Stimulated activated CD8-positive, alpha-beta memory T cell treated with anti-CD3 and anti-CD28 coated beads, Interleukin-2, amount 100 ng/mL, for 48 hours (primary cell): ENCODE measurements around the gene ERFE.
"Not testable (repeated sequence)": the region's sequence is repeated elsewhere in the genome, so short reads cannot be mapped to it uniquely, and the experiment has no call there.

ENCODE experiments used
- DNase-seq, 2 donors: peaks; one replicate each; pipeline ENCODE4 v3.0.0-alpha.2; 2020; ENCODE audit warnings: low read depth in 2 of 2

The ERFE gene, protein sequence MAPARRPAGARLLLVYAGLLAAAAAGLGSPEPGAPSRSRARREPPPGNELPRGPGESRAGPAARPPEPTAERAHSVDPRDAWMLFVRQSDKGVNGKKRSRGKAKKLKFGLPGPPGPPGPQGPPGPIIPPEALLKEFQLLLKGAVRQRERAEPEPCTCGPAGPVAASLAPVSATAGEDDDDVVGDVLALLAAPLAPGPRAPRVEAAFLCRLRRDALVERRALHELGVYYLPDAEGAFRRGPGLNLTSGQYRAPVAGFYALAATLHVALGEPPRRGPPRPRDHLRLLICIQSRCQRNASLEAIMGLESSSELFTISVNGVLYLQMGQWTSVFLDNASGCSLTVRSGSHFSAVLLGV

DNA sequence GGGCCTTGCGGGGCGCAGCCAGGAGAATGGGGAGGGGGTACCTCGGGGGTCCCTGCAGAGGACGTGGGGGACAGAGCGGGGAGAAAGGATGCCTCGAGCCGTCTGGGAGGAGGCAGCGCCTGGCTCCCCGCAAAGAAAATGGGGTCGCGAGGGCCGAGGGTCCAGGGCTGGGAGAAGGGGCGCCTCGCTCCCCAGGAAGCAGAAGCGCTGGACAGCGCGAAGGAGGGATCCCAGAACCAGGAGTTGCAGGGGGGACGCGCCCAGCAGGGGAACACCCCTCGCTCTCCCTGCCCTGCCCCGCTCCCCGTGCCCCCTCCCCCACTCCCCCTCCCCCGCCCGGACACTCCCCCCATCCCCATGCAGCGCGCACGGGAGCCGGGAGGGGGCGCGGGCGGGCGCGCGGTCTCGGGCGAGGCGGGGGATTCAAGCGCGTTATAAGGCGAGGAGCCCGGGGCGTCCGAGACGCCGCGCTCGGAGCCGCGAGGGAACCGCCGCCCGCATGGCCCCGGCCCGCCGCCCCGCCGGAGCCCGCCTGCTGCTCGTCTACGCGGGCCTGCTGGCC, at the start of gene ERFE:
Gene ERFE, plus strand, starts transcription at position 462 of the 562 bp plus-strand sequence. Its CDS starts 38 bp downstream, at position 500.
- peak; percentile 32 to 43 for DNase-seq

DNA sequence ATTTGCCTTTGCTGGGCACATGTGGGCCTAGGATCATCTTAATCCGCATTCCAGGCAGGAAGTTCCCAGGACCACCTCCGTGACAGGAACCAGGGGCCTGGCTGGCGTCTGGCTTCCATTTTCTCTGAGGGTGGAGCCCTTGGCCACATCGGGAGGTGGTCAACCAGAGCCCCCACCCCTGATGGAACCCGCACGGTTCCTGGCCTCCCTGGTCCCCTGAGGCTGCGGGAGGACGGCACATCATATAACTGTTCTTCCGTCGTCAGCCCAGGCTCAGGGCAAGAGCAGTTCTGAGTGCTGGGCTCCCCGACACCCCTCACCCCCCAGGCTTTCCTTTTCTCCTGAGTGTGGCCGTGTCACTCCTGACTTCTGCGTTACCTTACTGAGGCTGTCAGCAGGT, 45.2 kb upstream of the ERFE start:
- DNase-seq = no peak

DNA sequence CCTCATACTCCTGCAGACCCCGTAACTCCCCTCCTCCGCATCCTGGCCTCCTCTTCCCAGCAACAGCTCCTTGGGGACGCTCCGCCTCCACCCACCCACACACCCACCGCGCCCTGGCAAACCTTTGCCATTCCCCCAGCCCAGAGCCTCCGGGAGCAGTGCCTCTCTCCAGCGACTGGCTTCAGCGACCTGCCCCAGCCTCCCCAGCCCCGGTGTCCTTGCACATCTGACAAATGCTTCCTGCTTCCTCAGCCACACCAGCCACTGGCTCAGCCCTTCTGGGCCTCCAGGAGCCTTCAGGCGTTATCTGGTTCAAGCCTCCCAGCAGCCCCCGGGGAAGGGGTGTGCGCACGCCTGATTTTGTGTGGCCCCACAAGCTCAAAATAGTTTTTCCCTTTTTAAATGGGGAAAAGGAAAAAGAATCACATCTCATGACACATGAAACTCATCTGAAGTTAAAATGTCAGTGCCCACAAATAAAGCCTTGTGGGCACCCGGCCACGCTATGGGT, 44.4 kb upstream of the ERFE start:
- DNase-seq = no peak

DNA sequence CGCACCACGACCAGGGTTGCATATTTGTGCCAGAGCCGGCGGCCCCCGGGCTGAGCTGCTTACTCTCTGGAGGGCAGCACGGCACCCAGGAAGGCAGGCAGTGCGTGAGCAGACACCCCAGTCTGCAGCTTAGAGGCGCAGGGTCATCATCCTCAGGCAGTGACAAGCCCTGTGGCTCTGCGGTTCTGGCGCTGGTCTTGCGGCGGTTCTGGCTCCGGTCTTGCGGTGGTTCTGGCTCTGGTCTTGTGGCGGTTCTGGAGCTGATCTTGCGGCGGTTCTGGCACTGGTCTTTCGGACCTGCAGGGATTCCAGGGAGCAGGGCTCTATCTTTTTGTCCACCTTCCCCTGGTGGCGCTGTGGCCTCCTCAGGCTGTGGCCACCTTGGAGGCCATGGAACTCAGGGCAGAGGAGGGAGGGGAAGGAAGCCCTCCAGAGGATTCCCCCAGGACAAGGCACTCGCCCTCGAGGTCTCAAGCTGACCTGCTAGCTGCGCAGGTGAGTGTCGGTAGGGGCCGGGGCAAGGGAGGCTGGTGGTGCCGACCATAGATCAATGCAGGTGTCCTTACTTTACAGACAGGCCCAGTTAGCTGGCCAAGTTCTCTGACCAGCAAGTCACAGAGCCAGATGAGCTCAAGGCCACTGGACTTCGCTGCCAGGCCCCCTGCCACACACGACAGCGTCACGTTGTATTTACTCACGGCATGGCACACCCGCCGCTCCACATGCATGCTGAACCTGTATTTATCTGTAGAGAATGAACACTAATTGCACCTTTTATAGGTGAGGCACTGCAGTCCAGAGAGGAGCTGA, 43.7 kb upstream of the ERFE start:
- no peak for DNase-seq

DNA sequence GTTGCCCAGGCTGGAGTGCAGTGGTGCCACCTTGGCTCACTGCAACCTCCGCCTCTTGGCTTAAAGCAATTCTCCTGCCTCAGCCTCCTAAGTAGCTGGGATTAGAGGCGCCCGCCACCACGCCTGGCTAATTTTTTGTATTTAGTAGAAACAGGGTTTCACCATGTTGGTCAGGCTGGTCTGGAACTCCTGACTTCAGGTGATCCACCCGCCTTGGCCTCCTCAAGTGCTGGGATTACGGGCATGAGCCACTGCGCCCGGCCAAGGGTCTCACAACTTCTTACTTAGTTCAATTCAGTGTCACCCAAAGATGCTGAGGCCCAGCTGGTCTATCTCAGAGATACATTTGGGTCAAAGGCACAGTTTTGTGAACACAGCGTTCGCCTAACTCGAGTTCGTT, 43.1 kb upstream of the ERFE start:
- not testable (repeated sequence) for DNase-seq

DNA sequence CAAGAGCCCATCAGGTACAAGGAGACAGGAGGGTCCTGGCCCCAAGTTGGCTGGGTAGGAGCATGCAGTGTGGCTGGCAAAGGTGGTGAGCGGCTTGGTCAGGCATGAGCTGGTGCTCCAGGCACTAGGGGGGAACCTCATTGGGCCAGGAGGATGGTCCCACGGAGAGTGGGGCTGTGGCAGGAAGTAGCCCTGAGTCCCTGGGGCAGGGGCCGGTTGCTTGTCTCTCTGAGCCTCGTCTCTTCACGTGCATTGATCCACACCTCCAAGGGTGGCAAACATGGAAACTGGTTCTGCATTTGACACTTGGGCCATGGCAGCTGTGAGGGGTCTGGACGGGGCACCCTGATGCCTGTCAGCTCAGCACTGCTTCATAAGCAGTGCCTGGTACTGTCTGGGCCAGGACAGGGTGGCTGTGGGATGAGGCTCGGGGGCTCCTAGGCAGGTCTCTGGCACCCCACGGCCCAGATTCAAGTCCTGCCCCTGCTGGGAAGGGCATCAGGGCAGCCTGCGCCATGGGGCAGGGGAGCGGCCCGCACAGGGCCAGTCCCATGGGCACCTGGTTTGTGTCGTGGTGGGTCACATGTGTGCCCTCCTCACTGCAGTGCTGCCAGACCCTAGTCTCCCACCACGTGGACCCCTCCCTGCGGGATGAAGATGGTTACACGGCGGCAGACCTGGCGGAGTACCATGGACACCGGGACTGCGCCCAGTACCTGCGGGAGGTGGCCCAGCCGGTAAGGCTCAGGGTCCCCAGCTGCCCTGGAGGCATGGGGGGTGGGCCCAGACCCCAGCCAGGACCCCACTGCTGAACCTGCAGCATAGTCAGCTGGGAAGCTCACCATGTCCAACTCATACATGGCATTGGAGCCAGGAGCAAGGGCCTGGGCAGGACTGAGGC, 42.2 kb upstream of the ERFE start:
- DNase-seq = no peak

DNA sequence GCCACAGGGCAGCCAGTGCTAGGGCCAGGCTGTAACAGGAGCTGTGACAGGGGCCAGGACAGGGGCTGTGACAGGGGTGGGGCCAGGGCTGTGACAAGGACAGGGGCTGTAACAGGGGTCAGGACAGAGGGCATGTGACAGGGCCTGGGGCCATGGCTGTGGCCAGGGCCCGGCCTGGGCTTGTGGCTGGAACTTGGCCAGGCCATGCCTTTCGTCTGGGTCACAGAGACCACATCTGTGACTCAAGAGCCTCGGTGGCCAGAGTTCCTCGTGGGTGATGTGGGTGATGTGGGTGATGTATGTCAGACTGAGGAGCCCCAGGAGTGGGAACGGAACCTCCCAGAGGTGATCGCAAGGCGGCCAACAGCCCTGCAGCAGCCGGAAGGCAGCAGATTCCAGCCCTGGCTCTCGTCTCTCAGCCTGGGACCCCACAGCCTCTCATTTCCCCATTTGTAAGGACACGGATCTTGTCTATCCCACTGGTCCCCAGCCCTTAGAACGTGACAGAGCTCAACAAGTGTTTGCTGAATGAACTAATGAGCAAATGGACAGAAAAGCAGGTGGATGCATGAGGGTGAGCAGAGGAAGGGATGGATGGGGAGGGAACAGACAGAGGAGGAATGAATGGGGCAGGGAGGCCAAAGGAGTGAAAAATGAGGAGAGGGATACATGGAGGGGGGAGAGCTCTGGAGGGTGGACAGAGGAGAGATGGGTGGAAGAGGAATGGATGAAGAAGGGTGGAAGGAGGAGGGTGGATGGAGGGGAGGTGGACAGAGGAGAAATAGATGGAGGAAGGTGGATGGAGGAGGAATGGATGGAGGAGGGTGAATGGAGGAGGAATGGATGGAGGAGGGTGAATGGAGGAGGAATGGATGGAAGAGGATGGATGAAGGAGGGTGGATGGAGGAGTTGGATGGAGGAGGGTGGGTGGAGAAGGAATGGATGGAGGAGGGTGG, 41.3 kb upstream of the ERFE start:
- DNase-seq = no peak

DNA sequence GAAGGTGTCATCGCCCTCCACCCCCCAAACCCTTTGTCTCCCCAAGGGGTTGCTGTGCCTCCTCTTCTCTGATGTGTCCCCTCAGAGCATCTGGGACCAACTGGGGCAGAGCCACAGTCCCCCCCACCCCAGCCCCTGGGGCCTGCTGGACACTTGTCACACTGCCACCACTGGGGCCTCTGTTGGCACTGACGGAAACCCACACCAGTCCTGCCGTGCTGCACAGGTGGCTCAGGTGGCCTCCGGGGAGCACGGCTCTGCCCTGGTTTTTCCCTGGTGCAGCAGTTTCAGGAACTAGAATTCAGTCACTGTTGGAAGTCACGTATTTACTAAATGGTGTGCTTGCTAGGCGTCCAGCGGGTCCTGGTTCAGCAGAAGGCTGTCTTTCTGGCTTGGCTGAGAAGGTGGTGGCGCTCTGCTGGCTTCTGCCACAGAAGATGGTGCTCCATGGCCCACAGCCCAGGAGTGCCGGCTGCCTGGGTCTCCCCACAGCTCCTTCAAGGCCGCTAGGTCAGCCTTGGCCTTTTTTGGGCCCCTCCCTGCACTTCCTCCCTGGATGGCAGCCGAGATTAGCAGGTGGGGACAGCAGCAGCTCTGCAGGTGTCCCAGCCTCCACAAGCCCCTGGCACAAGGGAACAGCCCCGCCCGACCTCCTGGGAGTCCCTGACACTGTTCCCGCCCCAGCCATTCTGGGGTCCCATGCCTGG, 38.9 kb upstream of the ERFE start:
- no peak for DNase-seq

DNA sequence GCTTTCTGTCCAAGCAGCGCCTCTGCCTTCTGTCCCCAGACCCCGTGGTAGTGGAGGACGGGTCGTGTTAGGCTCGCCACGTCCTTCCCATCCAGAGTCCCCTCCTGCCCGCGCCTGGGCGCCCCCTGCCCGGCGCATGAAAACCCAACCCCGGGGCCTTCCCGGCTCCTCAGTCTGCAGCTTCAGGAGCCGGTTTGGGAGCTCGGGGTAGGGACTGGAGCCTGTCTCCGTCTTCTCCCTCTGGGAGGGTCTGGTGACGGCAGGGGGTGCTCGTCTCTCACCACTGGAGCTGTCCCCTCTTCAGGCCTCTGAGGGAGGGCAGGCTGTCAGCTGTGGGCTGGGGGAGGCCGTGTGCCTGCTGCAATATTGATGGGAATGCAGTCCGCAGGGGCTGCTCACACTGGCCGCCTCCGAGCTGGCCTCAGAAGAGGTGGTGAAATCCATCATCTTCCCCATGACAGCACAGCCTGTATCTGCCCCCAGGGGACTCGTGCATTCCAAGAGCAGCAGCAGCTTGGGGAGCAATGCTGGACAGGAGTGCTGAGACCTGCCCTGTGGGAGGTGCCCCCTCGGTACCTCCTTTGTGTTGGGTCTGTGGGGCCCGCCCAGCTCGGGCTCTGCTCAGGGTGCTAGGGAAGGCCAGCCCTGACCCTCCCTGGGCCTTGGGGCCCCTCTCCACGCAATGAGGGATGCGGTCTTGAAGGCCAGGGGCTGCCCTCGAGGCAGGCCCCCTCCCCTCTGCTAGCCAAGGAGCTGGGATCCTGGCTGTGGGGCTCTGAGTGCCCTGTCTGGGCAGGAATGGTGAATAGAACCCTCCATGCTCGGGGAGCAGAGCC, 38.1 kb upstream of the ERFE start:
- no peak for DNase-seq

DNA sequence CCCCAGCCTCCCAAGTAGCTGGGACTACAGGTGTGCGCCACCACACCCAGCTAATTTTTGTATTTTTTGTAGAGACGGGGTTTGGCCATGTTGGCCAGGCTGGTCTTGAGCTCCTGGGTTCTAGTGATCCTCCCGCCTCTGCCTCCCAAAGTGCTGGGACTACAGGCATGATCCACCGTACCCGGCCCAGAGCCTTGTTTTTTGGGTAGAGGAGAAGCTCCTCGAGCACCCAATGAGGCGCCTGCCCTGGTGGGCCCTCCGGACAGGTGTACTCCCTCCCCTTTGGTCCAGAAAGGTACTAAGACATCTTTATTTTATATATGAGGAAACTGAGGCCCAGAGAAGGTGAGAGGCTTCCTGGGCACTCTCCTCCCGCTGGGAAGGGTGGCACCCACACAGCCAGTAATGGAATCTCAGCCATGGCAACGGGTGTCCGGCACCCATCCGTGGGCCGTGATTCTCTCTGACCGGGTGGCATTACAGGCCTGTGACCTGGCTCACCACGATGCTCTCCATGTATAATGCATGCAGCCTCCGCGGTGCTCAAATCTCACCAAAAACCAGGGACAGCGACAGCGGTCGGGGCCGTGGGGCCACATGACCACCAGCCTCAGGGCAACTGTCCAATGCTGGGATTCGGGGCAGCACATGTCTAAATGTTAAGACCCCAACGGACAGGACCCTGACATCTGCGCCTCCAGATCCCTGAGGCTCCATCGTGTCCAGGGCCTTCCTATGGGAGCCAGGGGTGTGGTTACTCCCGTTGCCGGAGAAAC, 37.1 kb upstream of the ERFE start:
- no peak for DNase-seq

DNA sequence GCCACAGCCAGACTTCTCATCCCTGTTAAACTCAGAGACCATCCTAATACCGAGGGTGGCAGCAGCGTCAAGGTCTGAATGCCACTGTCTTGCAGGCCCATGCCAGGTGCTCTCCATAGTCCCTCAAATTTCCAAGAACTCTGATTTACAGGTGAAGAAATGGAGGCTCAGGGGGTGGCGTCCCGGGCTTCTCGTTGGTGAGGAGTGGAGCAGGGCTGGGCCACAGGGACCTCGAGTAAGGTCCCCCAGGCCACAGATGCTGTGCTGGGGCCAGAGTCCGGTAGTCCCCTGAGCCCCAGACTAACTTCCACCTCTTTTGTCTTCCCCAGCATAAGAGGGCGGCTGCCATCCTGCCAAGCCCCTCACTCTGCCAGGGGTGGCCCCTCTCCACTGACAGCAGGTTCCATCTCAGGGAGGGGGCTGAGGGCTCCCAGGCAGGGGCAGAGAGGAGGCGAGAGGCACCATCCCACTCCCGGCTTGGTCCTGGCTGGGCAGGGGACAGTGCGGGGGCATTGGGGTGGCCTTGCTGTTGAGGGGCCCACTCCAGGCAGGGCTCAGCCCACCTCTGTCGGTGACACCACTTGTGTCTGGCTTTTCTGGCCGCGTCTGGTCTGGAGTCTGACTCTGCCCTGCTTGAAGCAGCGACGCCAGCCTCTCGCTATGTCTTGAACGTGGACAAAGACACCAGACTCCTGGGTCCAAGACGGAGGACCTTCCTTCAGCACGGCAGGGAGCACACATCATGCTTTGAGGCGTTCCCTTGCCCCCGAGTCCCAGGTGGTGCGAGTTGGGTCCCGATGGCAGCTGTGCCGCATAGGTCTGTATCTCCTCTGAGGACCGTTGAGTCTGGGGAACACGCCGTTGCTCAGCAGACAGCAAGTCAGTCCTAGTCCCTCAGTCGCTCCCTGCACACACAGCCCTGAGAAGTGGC, 36.2 kb upstream of the ERFE start:
- no peak for DNase-seq

DNA sequence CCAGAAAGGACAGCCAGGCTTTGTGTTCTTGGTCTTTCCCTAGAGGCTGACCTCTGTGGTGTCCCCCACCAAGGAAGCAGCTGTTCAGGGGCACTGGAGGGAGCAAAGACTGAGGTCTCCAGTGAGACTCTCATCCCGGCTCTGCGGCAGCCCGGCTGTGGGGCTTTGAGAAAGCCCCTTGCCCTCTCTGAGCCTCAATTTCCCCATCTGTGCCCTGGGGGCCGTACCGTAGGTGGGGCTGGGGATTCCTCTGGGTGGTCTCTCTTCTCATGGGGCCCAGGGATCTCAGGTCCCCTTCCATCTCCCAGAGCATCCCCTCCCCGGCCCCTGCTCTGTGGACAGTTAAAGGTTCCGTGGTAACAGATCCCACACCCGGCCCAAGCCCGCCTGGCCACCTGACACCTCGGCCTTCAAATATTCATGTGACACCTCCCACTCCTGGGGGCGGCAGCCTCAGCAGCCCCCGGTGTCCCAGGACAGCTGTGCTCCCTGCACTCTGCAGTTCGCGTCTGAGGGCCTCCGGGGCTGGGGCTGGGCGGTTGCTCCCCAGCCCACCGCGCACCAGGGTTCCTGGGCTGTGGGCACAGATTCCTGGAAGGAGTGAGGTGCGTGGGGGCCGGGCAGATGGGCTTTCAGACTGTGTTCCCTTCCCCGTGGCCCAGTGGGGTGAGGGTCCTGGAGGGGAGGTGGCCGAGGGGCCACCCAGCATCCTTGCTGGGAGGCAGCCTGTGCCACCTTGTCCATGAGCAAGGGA, 35.4 kb upstream of the ERFE start:
- no peak for DNase-seq

DNA sequence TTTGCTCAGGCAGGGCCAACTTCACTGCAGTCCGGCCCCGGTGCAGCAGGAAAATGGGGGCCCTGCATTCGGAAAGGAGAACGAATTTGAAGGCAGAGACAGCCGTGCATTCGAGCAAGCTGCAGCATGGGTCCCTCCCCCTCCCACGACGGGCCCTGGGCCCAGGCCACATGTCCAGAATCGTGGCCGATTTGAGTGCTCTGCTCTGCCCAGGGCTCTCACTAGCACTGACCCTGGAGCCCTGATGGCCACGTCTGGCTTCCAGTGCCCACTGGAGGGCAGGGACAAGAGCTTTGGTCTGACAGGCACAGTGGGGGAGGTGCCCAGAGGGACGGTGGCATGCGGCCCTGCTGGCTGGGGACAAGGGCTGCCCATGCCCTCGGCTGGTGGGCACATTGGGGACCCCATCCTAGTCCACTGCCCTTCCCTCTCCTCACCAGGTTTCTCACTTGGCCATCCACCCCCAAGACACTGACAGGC, 34.7 kb upstream of the ERFE start:
- no peak for DNase-seq

DNA sequence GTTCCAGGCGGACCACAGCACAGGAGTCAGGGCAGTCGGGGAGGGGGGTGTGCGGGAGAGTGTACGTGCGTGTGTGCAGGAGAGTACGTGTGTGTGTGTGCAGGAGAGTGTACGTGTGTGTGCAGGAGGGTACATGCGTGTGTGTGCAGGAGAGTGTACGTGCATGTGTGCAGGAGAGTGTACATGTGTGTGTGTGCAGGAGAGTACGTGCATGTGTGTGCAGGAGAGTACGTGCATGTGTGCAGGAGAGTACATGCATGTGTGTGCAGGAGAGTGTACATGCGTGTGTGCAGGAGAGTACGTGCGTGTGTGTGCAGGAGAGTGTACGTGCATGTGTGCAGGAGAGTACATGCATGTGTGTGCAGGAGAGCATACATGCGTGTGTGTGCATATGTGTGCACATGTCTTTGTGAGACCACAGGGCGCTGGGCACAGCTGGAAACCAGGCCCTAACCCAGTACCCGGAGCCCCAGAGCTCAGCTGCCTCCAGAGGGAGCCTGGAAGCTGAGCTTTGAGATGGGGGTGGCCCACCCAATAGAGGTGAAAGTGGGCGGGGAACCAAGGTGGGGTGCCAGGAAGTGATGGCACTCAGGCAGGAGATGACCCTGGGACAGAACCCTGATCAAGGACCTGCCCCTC, 34.2 kb upstream of the ERFE start:
- DNase-seq = no peak

DNA sequence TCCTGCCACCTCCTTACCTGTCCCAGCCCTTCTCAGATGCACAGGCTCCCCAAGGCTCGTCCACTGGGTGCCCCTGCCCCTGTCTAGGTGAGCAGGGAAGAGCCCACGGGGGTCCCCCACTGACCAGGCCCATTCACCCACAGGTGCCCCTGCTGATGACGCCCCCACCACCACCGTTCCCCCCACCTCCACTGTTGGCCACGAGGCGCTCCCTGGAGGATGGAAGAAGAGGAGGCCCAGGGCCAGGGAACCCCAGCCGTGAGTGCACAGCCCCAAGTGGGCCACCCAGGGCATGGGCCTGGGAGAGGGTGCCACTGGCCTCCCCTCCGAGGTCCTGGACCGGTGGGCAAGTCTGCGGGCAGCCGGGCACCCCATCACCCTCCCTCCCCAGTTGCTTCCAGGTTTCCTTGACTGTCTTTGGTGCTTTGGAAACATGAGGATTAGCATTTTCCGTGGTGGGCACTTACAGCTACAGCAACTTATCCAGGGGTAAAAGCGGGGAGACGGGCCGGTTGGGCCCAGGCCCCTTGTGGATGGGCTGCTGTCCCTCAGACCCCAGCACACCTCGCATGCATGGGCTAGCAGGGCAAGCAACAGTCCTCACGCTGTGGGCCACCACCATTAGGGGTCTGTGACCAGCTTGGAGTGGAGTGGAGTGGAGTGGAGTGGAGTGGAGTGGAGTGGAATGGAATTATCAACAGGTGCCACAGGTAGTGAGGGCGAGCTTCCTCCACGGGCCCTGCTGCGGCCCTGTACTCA, 33.5 kb upstream of the ERFE start:
- DNase-seq = no peak
